Activated CD8-positive, alpha-beta memory T cell treated with anti-CD3 and anti-CD28 coated beads, Interleukin-2, amount 10 ng/mL, durations not matched to agents 7 days and 5 days (primary cell): ENCODE measurements around the gene EXT2. TPM values are rescaled to one million over a fixed set of nuclear protein-coding genes. Genes with fewer than 3 reads are reported as not detected.
A peak's percentile ranks its signal among the peaks of the same experiment; 100 is the strongest.

Experiments used
- ATAC-seq: fragments of 150-1000 bp; cut with Tn5 transposase; one replicate; pipeline ENCODE4 v1.10.0; 2021; ENCODE audit warnings: moderate library complexity
- CTCF ChIA-PET: fragments of 350-600 bp; sonication (Branson Sonifier 250); formaldehyde crosslinking; loops from one replicate; lab custom pipeline; 2021; ENCODE audit warnings: antibody characterized with exemption; lab: Charles Lee
- DNase-seq: peaks from one replicate; pipeline ENCODE4 v3.0.0-alpha.2; 2020
- H3K27ac Mint-ChIP-seq: one replicate; pipeline ENCODE4 v1.8.0; 2021; ENCODE audit warnings: mild to moderate bottlenecking, mixed read lengths
- H3K27me3 Mint-ChIP-seq: one replicate; pipeline ENCODE4 v1.8.0; 2021; ENCODE audit warnings: mixed read lengths
- H3K36me3 Mint-ChIP-seq: one replicate; pipeline ENCODE4 v1.8.0; 2021; ENCODE audit warnings: mild to moderate bottlenecking, mixed read lengths
- H3K4me1 Mint-ChIP-seq: one replicate; pipeline ENCODE4 v1.8.0; 2021; ENCODE audit warnings: mixed read lengths
- H3K4me3 Mint-ChIP-seq: one replicate; pipeline ENCODE4 v1.8.0; 2021; ENCODE audit warnings: mild to moderate bottlenecking, moderate library complexity, mixed read lengths
- H3K9me3 Mint-ChIP-seq: one replicate; pipeline ENCODE4 v1.8.0; 2022; ENCODE audit warnings: low read depth, mixed read lengths
- total RNA-seq, 2 experiments: library from RNA; stranded (reverse); gene quantifications; one replicate each; pipeline ENCODE4 v1.2.3, GENCODE V29; 2021

Gene EXT2
- total RNA-seq, 2 experiments from 2014 or later: 21.5 to 26.1 TPM

- H3K4me1 Mint-ChIP-seq: no peaks in the 10 kb centered on the region
- DNase-seq: no peak
- H3K9me3 Mint-ChIP-seq: no peaks in the 10 kb centered on the region
- no peak overlapping the region for H3K27ac Mint-ChIP-seq
- CTCF ChIA-PET: no interaction called here
- no peak for ATAC-seq
- peaks cover 15% of the 10 kb centered on the region for H3K36me3 Mint-ChIP-seq
- H3K27me3 Mint-ChIP-seq: no peaks in the 10 kb centered on the region
- H3K4me3 Mint-ChIP-seq: no peak overlapping the region
Measured at GRCh38 chr11:44236296-44236695, 140.8 kb downstream of the EXT2 start.

DNA sequence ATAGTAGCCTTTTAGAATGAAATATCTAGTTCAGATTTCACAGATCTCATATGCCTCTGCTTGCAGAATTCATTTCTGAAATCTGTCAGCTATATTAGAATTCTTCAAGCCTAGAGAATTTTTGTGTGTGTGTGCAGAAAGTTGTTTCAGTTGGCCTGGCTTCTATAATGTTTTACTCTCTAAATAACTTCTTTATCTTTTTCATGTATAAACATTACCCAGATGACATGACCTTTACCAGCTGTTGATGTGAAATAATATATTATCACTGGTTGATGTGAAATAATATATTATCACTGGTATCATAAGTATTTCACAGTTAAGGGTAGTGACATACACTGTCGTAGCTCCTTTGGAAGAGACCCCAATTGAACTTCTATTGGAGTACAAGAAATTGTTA lies 141.7 kb downstream of the EXT2 start:
- DNase-seq (no peak), ATAC-seq (no peak)
- CTCF ChIA-PET: interaction anchor here (0.6 kb wide), 1 partner anchor 104 kb away, joined by 3 read pairs; no protein-coding TSS in a partner anchor
- no peaks in the 10 kb centered on the region for H3K4me1 Mint-ChIP-seq
- H3K27me3 Mint-ChIP-seq: no peaks in the 10 kb centered on the region
- no peak overlapping the region for H3K27ac Mint-ChIP-seq
- peaks cover 17% of the 10 kb centered on the region for H3K36me3 Mint-ChIP-seq
- H3K9me3 Mint-ChIP-seq: no peaks in the 10 kb centered on the region
- no peak overlapping the region for H3K4me3 Mint-ChIP-seq

- H3K9me3 Mint-ChIP-seq: no peaks in the 10 kb centered on the region
- no peak for DNase-seq
- no peak overlapping the region for H3K4me3 Mint-ChIP-seq
- no peak overlapping the region for H3K27ac Mint-ChIP-seq
- CTCF ChIA-PET: no interaction called here
- ATAC-seq: no peak
- peaks cover 9% of the 10 kb centered on the region for H3K36me3 Mint-ChIP-seq
- H3K4me1 Mint-ChIP-seq: no peaks in the 10 kb centered on the region
- no peaks in the 10 kb centered on the region for H3K27me3 Mint-ChIP-seq
Measured at GRCh38 chr11:44241851-44242250, 146.4 kb downstream of the EXT2 start.

GRCh38 chr11:44243086-44243485 lies 147.6 kb downstream of the EXT2 start:
- Mint-ChIP-seq H3K36me3 (peaks cover 6% of the 10 kb centered on the region), H3K4me3 (no peak overlapping the region), H3K4me1 (no peaks in the 10 kb centered on the region), H3K27me3 (no peaks in the 10 kb centered on the region), H3K9me3 (no peaks in the 10 kb centered on the region), H3K27ac (no peak overlapping the region)
- no peak for DNase-seq
- no peak for ATAC-seq
- CTCF ChIA-PET: interaction anchor here (0.7 kb wide), 1 partner anchor 86 kb away, joined by 4 read pairs; no protein-coding TSS in a partner anchor

DNA sequence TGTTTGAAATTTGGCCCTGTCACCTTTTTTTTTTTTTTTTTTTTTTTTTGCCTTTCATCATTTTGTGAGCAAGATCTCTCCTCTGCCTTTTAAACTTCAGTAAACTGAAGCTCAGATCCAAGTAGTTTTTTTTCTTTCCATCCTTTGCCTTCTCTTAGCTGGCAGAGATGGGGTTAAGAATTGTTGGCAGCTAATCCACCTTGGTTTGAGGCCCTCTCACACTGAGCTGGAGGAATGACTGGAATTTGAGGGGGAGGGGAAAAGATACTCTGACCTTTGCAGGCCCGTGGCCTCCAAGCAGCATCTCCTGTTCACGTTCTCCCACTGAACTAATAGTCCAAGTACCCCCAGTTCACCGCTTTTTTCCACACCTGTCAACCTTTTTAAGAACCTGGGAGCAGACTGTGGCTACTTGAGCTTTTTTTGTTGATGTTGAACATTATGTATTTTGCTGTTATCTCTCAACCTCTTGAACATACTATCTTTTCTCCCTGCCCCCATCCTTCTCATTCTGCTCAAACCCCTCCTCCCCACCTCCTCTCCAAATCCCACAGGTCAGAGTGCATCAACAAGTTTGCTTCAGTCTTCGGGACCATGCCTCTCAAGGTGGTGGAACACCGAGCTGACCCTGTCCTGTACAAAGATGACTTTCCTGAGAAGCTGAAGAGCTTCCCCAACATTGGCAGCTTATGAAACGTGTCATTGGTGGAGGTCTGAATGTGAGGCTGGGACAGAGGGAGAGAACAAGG lies 148.3 kb downstream of the EXT2 start:
- DNase-seq (no peak), ATAC-seq (no peak)
- CTCF ChIA-PET: interaction anchor here (0.7 kb wide), 3 partner anchors 19 to 223 kb away, joined by 3 to 6 read pairs (median 4); no protein-coding TSS in a partner anchor
- Mint-ChIP-seq H3K4me3 (no peak overlapping the region), H3K27me3 (no peaks in the 10 kb centered on the region), H3K9me3 (no peaks in the 10 kb centered on the region), H3K27ac (no peak overlapping the region), H3K36me3 (peaks cover 6% of the 10 kb centered on the region), H3K4me1 (no peaks in the 10 kb centered on the region)

GRCh38 chr11:44244639-44245310 lies 149.3 kb downstream of the EXT2 start:
- no peak overlapping the region for H3K27ac Mint-ChIP-seq
- no peaks in the 10 kb centered on the region for H3K9me3 Mint-ChIP-seq
- DNase-seq (no peak), ATAC-seq (no peak)
- no peak overlapping the region for H3K4me3 Mint-ChIP-seq
- H3K36me3 Mint-ChIP-seq: peaks cover 4% of the 10 kb centered on the region
- H3K4me1 Mint-ChIP-seq: no peaks in the 10 kb centered on the region
- H3K27me3 Mint-ChIP-seq: no peaks in the 10 kb centered on the region
- CTCF ChIA-PET: no interaction called here

- no peaks in the 10 kb centered on the region for H3K9me3 Mint-ChIP-seq
- no peak for DNase-seq
- H3K27me3 Mint-ChIP-seq: no peaks in the 10 kb centered on the region
- no peaks in the 10 kb centered on the region for H3K4me1 Mint-ChIP-seq
- H3K27ac Mint-ChIP-seq: no peak overlapping the region
- H3K4me3 Mint-ChIP-seq: no peak overlapping the region
- CTCF ChIA-PET: no interaction called here
- ATAC-seq: no peak
- peaks cover 15% of the 10 kb centered on the region for H3K36me3 Mint-ChIP-seq
Measured at GRCh38 chr11:44246726-44247125, 151.2 kb downstream of the EXT2 start.

DNA sequence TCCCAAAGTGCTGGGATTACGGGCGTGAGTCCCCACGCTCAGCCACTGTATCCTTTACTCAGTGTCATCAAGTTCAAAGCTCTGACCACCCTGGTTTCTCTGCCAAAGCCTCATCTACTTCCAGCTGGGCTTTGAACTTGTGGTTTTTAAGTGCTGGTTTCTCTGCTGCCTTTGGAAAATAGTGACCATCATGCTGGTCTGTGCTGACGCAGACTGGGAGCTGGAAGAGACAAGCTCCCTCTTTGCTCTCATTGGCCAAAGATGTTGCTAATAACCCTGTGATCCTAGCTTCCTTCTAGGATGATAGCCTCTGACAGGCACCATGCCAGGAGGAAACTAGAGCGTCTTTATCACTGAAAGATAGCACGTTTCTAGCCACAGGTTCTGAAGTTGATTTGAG lies 152.0 kb downstream of the EXT2 start:
- CTCF ChIA-PET: interaction anchor here (1.8 kb wide), 1 partner anchor 153 kb away, joined by 5 read pairs; no protein-coding TSS in a partner anchor
- no peak for DNase-seq
- no peak for ATAC-seq
- H3K9me3 Mint-ChIP-seq: peaks cover 7% of the 10 kb centered on the region
- no peak overlapping the region for H3K4me3 Mint-ChIP-seq
- no peaks in the 10 kb centered on the region for H3K4me1 Mint-ChIP-seq
- H3K27me3 Mint-ChIP-seq: no peaks in the 10 kb centered on the region
- peaks cover 20% of the 10 kb centered on the region for H3K36me3 Mint-ChIP-seq
- no peak overlapping the region for H3K27ac Mint-ChIP-seq

- no peaks in the 10 kb centered on the region for H3K4me1 Mint-ChIP-seq
- peaks cover 13% of the 10 kb centered on the region for H3K9me3 Mint-ChIP-seq
- no peaks in the 10 kb centered on the region for H3K27me3 Mint-ChIP-seq
- H3K36me3 Mint-ChIP-seq: peaks cover 25% of the 10 kb centered on the region
- H3K27ac Mint-ChIP-seq: no peak overlapping the region
- DNase-seq (no peak), ATAC-seq (no peak)
- H3K4me3 Mint-ChIP-seq: no peak overlapping the region
- CTCF ChIA-PET: interaction anchor here (1.8 kb wide), 1 partner anchor 154 kb away, joined by 5 read pairs; no protein-coding TSS in a partner anchor
Measured at GRCh38 chr11:44248109-44248508, 152.6 kb downstream of the EXT2 start.

- peaks cover 29% of the 10 kb centered on the region for H3K36me3 Mint-ChIP-seq
- DNase-seq: no peak
- H3K4me1 Mint-ChIP-seq: no peaks in the 10 kb centered on the region
- ATAC-seq: no peak
- H3K9me3 Mint-ChIP-seq: peaks cover 15% of the 10 kb centered on the region
- CTCF ChIA-PET: no interaction called here
- H3K4me3 Mint-ChIP-seq: no peak overlapping the region
- H3K27ac Mint-ChIP-seq: no peak overlapping the region
- H3K27me3 Mint-ChIP-seq: no peaks in the 10 kb centered on the region
Measured at GRCh38 chr11:44250421-44250820, 154.9 kb downstream of the EXT2 start.

DNA sequence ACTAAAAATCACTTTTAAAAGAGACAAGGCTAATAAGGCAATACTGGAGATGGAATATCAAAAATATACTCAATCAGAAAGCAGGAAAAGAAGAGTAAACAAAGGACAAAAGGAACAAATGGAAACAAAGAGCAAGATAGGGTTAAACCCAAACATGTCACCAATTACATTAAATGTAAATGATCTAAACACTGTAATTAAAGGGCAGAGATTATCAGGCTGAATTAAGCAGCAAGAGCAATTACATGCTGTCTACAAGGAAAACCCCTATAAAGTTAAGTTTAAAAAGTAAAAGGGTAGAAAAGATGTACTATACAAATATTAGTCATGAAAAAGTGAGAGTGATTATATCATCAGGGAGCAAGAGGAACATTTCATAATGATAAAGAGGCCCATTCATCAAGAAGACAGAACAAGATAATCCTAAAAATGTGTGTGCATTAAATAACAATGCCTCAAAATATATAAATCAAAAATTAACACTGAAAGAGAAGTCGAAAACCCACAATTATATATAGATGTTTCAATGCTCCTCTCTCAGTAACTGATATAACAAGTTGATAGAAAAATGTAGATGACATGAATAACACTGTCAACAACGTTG lies 157.6 kb downstream of the EXT2 start:
- CTCF ChIA-PET: no interaction called here
- peaks cover 18% of the 10 kb centered on the region for H3K4me1 Mint-ChIP-seq
- H3K9me3 Mint-ChIP-seq: peaks cover 15% of the 10 kb centered on the region
- ATAC-seq (no peak), DNase-seq (no peak)
- H3K36me3 Mint-ChIP-seq: peaks cover 33% of the 10 kb centered on the region
- H3K4me3 Mint-ChIP-seq: no peak overlapping the region
- no peak overlapping the region for H3K27ac Mint-ChIP-seq
- H3K27me3 Mint-ChIP-seq: no peaks in the 10 kb centered on the region

DNA sequence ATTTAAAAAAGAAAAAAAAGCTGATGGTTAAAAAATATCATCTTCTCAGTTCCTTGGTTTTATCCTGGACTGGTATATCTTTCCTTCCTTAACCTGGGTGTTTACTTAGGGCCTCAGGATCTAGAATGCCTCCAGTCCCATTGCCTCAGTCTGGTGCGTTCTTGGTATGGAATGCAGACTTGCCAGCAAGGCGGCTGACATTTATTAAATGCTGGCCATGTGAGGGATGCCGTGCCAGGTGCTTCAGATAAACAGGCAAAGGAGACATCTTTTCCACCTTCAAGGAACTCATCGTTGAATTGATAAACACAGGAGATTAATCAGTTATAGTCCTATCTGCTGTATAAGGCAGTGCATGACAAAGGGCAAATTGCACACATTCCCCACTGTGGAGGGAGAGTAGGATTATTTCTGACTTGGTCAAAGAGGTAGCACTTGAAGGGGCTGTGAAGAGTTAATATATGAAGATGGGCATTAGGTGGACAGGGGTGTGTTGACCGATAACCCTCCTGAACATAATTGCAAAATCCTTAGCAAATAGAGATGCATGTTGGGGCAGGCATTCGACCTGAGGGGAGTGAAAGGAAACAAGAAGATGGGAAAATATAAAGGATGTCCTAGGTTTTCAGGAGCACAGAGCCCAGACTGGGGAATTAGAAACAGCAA lies 160.1 kb downstream of the EXT2 start:
- DNase-seq: peak; percentile 28
- H3K36me3 Mint-ChIP-seq: peaks cover 32% of the 10 kb centered on the region
- H3K27me3 Mint-ChIP-seq: no peaks in the 10 kb centered on the region
- H3K4me1 Mint-ChIP-seq: peaks cover 33% of the 10 kb centered on the region
- H3K4me3 Mint-ChIP-seq: no peak overlapping the region
- CTCF ChIA-PET: no interaction called here
- H3K9me3 Mint-ChIP-seq: peaks cover 15% of the 10 kb centered on the region
- ATAC-seq: no peak
- H3K27ac Mint-ChIP-seq: no peak overlapping the region

- peak; percentile 37 for DNase-seq
- peaks cover 24% of the 10 kb centered on the region for H3K36me3 Mint-ChIP-seq
- CTCF ChIA-PET: interaction anchor here (2.6 kb wide), 1 partner anchor 11 kb away, joined by 6 read pairs; no protein-coding TSS in a partner anchor
- H3K27ac Mint-ChIP-seq: no peak overlapping the region
- peak; percentile 59 for ATAC-seq
- peaks cover 15% of the 10 kb centered on the region for H3K9me3 Mint-ChIP-seq
- H3K27me3 Mint-ChIP-seq: no peaks in the 10 kb centered on the region
- no peak overlapping the region for H3K4me3 Mint-ChIP-seq
- peaks cover 33% of the 10 kb centered on the region for H3K4me1 Mint-ChIP-seq
Measured at GRCh38 chr11:44256673-44257291, 161.3 kb downstream of the EXT2 start.
